GM21786 (cell line): ENCODE results near the gene MEGF6.

Experiments
- ATAC-seq: cut with Tn5 transposase; IDR thresholded peaks from one replicate; pipeline ENCODE4 v1.9.1; 2021; ENCODE audit not compliant: unreplicated experiment

The MEGF6 gene

DNA sequence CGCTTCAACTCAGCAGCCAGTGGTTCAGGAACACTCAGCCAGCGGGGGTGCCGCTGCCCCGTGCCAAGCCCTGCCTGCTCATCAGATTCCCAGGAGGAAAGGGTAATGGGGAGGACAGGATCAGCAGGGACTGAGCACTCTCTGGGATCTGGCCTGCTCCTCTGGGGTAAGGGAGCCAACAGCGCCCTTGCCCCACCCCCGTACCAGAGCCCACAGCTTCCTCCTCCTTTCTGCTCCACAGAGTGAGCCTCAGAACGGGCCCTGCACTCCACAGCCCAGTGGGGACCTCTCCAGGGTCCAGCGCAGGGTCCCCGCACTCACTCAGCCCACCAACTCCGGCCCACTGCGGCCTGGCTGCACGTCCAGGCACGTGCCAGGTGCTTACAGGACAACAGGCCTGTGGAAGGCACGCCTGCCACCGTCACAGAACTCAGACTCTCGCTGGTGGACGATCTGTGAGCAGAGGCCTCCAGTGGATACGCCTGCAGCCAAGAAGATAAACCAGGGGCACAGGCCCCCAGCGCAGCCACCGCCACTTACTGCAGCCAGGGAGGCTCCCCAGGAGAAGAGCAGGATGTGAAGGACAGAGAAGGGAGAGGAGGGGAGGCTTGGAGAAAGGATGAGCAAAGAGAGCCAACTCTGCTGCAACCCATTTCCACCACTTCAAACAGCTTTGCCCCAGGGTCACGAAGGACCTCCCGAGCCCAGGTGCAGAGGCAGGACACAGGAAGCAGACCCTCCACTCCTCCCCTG, 2.1 kb downstream of the MEGF6 start:
- no peak for ATAC-seq

- ATAC-seq: no peak
Observed at GRCh38 chr1:3608154-3608553, 3.2 kb downstream of the MEGF6 start.

DNA sequence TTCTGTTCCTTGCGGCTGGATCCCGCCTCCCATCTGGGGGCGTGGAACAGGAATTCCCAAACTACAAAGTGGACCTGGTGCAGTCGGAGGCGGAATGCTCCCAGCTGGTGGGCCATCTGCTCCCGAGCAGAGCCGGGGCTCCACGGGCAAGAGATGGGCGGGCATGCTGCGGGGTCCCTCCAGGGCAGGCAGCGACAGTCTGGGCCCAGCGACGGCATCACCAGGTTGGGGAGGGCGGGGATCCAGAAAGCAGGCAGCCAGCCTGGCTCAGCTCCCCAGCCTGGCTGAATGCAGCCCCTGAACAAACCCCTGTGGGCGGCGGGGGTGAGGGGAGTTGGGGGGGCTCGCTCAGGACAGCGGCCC, 3.6 kb downstream of the MEGF6 start:
- no peak for ATAC-seq

DNA sequence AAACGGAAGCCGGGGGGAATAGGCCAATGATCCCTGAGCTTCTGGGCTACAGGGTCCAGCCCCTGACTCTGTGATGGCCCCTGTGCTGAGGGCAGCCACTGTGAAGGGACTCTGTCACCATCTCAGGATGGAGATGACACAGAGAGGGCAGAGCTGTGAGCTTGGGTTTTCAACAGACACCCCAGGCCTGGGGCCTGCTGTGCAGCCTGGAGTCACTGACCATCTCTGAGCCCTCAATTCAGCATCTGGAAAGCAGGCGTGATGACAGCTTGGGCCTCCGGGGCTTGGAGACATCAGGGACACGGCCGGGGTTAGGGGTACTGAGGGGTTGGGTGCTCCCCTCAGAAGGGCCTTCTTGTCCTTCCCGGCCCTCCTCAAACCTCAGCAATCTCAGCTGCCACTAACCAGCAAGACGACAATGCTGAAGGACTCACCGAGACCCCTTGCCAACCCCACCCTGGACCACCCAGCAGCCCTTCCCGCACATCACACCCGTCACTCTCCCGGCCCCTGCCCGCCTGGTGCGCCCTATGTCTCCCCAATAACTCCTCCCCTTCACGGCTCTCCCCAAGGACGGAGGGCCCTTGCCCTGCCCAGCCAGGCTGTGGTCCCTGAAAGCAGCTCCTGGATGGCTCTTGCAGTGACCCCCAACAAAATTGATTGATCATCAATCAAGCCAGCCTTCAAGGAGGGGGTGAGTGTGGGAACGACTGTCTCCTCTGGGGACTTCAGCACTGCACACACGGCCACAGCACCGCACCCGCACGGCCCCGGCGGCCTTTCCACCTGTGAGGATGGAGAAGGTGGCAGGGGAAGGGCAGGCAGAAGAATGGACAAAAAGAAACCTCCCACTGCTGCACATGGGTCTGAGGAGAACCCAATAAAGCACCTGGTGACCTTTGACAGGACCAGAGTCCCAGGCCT, 4.3 kb downstream of the MEGF6 start:
- no peak for ATAC-seq

DNA sequence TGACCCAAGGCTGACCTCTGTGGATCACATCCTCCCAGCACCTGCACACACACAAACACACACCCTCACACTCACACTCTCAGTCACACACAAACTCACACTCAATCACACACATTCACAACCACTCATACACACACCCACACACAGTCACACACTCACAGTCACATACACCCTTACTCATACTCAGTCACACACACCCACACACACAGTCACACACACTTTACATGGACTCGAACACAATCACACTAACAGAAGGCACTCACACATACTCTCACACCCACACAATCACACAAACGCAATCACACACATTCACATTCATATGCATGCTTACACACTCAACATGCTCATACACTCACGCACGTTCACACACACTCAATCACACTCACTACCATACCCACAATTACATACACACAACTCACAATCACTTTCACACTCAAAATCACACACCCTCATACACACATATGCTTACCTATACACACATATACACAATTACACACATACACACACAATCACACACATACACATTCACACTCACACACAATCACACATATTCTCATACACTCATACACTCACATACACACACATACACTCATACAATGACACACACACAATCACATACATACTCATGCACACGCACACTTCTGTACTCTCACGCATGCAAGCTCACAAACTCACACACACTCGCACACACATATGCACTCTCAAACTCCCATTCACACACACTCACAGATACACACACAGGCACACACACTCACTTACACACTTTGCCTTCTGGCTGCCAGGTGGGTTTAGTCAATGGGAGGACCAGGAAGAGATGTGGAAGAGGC, 6.1 kb downstream of the MEGF6 start:
- ATAC-seq: no peak

DNA sequence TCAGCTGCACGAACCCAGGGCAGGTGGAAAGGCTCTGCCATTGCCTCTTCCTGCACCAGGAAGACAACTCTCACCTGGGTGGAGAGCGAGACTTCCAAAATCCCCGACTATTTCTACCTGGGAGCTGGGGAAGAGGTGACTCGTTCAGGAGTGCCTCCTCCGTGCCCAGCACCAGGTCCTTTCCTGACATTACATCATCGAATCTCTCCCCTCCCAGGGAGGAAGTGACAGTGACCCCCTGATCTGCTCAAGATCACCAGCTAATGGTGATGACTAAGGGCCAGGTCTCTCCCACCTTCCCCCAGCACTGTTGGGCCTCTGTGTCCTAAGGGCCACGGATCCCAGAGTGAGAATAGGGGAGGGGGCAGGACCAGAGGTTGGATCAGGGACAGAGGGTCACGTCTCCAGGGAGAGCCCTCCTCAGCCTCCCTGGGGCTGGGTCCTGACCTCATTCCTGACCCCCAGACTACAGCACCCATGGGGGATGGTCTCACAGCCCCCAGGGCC, 6.8 kb downstream of the MEGF6 start:
- ATAC-seq: no peak

GRCh38 chr1:3603571-3604467, 7.5 kb downstream of the MEGF6 start:
- ATAC-seq: no peak

DNA sequence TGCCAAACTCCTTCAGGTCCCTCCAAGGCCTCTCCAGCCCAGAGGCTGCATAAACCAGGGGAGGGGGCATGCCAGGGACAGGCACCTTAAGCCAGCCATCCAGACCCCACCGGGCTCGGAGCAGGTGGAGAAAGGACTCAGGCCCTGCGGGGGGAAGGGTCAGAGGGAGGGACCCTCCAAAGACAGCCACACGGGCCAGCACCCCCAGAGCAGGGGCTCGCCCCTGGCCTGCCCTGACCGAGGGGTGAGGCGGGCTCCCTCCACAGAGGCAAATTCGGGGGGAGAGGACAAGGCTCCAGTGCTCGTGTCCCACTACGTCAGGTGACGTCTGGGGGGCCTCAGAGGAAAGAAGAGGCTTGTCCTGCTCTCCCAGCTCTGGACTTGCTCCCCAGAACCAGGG, 8.2 kb downstream of the MEGF6 start:
- ATAC-seq: no peak

- no peak for ATAC-seq
Observed at GRCh38 chr1:3602375-3602774, 8.9 kb downstream of the MEGF6 start.

- ATAC-seq: no peak
Observed at GRCh38 chr1:3601743-3602142, 9.6 kb downstream of the MEGF6 start.

DNA sequence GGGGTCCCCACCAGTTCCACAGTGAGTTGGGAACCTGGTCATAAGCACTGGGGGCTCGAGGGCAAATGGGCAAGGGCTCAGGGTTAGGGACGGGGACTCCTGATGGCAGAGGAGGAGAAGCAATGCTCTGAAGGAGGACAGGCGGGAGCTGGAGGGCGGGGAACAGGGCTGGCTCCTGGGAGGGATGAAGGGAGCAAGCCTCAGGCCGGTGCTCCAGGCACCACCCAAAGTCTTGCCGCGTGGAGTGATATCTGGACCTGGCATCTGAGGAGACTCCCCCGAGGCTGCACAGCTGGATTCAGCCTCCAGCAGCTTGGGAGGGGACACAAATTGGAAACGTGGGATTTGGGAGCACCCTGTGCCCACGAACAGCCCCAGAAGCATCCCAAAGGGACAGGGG, 11.0 kb downstream of the MEGF6 start:
- ATAC-seq: no peak

DNA sequence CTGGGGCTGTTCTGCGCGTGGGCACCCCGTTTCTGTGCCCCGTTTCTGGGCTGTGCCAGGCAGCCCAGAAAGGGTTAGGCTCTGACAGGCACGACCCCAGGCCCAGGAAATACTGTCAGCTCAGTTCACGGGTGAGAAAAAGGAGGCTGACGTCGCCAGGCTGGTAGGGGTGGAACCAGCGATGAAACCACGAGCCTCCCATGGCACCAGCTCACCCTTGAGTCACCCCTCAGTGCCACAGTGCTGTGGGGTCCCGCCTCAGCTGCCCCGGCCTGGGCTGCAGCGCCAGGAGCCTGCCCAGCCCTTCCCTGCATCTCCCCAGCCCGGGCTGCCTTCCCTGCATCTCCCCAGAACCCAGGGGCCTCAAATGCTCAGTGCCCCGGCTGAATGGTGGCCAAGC, 11.5 kb downstream of the MEGF6 start:
- ATAC-seq: no peak

DNA sequence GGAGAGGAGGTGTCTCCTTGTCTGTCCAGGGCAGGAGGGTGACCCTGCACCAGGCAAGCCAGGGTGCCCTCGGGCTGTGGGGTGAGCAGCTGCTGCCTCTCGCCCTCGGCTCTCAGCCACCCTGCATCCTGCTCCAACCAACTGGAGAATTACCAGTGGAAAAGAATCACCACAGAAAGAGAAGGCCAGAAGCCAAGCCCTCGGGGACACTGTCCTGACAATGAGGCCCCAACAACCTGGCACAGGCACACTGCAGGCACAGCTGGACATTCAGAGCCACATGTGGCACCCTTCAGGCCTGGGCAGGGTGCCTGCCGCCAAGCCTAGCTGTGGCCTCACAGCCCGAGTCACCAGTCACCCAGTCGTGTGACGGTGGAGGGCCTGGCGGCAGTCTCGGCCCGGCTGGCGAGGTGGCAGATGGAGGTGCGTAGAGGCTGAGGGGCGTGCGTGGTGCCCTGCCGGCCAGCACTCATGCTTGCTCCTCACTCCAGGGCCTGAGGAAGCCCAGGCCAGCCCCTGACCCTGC, 12.0 kb downstream of the MEGF6 start:
- no peak for ATAC-seq

GRCh38 chr1:3598522-3599285, 12.6 kb downstream of the MEGF6 start:
- ATAC-seq: no peak

DNA sequence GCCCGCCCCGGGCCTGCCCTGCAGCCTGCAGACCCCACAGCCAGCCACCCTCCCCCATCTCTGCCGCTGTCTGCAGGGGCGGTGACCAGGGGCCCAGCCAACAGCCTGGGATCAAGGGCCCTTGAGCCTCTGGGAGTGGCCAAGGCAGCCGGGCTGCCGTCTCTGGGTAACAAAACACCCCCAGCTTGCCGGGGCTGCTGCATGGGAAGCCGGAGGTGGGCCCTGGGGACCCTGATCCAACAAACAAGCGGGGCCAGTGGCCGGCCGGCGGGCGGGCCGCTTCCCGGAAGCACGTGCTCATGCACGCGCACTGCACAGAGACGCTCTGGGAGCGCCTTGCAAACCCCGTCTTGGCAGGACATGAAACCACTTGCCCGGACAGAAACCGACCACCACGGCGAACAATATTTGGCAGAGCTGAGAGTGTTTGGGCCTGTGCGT, 13.2 kb downstream of the MEGF6 start:
- no peak for ATAC-seq

- ATAC-seq: no peak
Observed at GRCh38 chr1:3597599-3597964, 13.7 kb downstream of the MEGF6 start.

GRCh38 chr1:3596663-3597598, 14.4 kb downstream of the MEGF6 start:
- no peak for ATAC-seq

- ATAC-seq: no peak
Observed at GRCh38 chr1:3595949-3596348, 15.4 kb downstream of the MEGF6 start.
